ENCODE results near the gene SREBF1. TPM values are rescaled to one million over a fixed set of nuclear protein-coding genes. Genes with fewer than 3 reads are reported as not detected.

SREBF1 gene
- total RNA-seq, 3 donors from 2014 or later (not counting 1 experiment from before 2014, with no cell fraction given), result 80.7 to 208 (median 119) TPM

DNA sequence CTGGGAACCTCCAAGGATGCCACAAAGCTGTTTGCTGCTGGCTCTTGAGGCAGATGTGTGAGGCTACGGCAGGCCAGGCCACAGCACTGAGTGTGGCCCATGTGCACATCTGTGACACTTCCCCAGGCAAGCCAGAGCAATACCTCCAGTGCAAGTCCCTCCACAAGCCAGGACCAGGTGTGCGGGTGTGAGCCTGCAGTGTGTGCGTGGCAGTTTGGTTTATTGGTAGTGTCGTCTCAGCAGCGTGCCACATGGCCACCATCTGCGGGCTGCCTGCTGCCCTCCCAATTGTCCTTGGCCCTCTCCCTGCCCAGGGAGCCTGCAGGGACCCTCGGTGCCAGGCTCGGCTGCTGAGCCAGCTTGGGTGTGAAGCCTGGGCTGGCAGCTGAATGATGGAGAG is 9.9 kb upstream of the SREBF1 start:
- H3K27ac ChIP-seq (ENCODE audit: low read length), result no peak overlapping the region
- DNase-seq (no peak), ATAC-seq (no peak)
- no peaks in the 10 kb centered on the region for H3K36me3 ChIP-seq (ENCODE audit: control insufficient read depth, insufficient read depth, low read length)
- Mint-ChIP-seq H3K9me3 (no peaks in the 10 kb centered on the region), H3K27me3 (ENCODE audit: low read depth in 2 of 2) (no peaks in the 10 kb centered on the region), H3K36me3 (no peaks in the 10 kb centered on the region), H3K27ac (no peak overlapping the region), H3K4me3 (no peak overlapping the region), H3K4me1 (peaks cover 41 to 48% of the 10 kb centered on the region in 2 donors)
- intact Hi-C loops (cut with micrococcal nuclease), result no loop called here
- 96% methylated on average over 8 of the region's 8 CpGs for WGBS (ENCODE audit: insufficient coverage)
- TF ChIP-seq, protein P1, sequence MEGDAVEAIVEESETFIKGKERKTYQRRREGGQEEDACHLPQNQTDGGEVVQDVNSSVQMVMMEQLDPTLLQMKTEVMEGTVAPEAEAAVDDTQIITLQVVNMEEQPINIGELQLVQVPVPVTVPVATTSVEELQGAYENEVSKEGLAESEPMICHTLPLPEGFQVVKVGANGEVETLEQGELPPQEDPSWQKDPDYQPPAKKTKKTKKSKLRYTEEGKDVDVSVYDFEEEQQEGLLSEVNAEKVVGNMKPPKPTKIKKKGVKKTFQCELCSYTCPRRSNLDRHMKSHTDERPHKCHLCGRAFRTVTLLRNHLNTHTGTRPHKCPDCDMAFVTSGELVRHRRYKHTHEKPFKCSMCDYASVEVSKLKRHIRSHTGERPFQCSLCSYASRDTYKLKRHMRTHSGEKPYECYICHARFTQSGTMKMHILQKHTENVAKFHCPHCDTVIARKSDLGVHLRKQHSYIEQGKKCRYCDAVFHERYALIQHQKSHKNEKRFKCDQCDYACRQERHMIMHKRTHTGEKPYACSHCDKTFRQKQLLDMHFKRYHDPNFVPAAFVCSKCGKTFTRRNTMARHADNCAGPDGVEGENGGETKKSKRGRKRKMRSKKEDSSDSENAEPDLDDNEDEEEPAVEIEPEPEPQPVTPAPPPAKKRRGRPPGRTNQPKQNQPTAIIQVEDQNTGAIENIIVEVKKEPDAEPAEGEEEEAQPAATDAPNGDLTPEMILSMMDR (IDR thresholded peaks at IDR 0.05), result no peak
- no peak overlapping the region for H3K4me3 ChIP-seq (ENCODE audit: low read length)
- H3K27me3 ChIP-seq (ENCODE audit: control insufficient read depth, insufficient read depth, low read length), result no peaks in the 10 kb centered on the region
- H3K4me1 ChIP-seq (ENCODE audit: control insufficient read depth, insufficient read depth, low read length), result peaks cover 50% of the 10 kb centered on the region
- no peaks in the 10 kb centered on the region for H3K9me3 ChIP-seq (ENCODE audit: control insufficient read depth, insufficient read depth, low read length)

DNA sequence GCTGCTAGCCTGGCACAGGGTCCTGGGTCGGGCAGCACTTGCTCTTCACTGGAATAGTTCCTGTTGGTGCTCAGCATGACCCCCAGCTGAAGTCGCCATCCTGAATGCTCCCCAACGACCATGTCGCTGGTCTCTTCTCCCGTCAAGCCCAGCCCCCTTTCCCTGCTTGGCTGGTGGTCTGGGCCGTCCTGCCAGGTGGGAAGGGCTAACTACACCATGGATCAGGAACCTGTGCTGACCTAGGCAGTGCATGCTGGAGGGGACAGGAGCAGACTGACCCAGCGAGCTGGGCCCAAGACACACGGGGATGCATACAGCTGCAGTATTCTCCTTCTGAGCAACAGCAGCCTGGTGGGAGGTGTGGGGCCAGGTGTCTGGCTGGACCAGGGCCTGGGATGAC is 9.2 kb upstream of the SREBF1 start:
- ATAC-seq (no peak), DNase-seq (no peak)
- Histone ChIP-seq H3K9me3 (ENCODE audit: control insufficient read depth, insufficient read depth, low read length) (no peaks in the 10 kb centered on the region), H3K4me3 (ENCODE audit: low read length) (no peak overlapping the region), H3K27me3 (ENCODE audit: control insufficient read depth, insufficient read depth, low read length) (no peaks in the 10 kb centered on the region), H3K4me1 (ENCODE audit: control insufficient read depth, insufficient read depth, low read length) (peaks cover 44% of the 10 kb centered on the region), H3K27ac (ENCODE audit: low read length) (no peak overlapping the region), H3K36me3 (ENCODE audit: control insufficient read depth, insufficient read depth, low read length) (no peaks in the 10 kb centered on the region)
- TF ChIP-seq, protein P1 (IDR thresholded peaks at IDR 0.05), result no peak
- intact Hi-C loops (cut with micrococcal nuclease), result no loop called here
- no peaks in the 10 kb centered on the region for H3K36me3 Mint-ChIP-seq
- H3K27ac Mint-ChIP-seq, result no peak overlapping the region
- H3K4me1 Mint-ChIP-seq, result peaks cover 36 to 45% of the 10 kb centered on the region in 2 donors
- H3K27me3 Mint-ChIP-seq (ENCODE audit: low read depth in 2 of 2), result no peaks in the 10 kb centered on the region
- 93% methylated on average over 8 of the region's 8 CpGs for WGBS (ENCODE audit: insufficient coverage)
- H3K9me3 Mint-ChIP-seq, result no peaks in the 10 kb centered on the region
- H3K4me3 Mint-ChIP-seq, result no peak overlapping the region

DNA sequence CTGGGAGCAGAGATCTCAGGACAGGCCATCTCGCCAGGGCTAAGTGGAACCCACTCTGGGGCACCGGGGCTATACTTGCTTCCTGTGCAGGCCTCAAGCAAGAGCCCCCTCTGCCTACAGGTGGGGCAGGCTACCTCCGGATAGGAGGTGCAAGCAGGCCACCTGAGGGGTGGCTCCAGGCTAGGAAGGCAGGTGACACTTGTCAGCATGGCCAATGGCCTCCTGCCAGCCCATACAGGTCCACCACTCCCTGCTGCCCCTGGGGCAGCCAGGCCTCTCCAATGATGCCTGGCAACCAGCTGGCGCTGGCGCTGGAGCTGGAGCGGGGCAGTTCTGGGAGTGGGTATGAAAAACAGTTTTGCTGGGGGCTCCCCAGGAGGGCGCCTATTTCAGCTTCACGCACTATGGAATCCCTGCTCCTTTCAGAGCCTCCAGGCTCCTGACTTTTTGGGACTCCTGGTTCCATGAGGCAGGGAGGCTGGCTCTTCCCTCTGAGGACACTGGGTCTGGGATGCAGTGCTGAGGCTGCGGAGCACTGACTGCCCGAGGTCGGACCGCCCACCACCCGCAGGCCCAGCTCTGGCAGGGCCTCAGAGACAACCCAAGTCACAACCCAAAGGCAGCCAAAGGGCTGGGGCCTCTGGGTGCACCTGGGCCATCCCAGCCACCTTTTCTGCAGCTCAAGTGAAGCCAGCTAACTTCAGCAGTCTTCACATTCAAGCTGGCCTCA is 8.4 kb upstream of the SREBF1 start:
- TF ChIP-seq, protein P1 (IDR thresholded peaks at IDR 0.05), result no peak
- DNase-seq (no peak), ATAC-seq (no peak)
- Histone ChIP-seq H3K4me1 (ENCODE audit: control insufficient read depth, insufficient read depth, low read length) (peaks cover 44% of the 10 kb centered on the region), H3K4me3 (ENCODE audit: low read length) (no peak overlapping the region), H3K27ac (ENCODE audit: low read length) (no peak overlapping the region), H3K9me3 (ENCODE audit: control insufficient read depth, insufficient read depth, low read length) (no peaks in the 10 kb centered on the region), H3K27me3 (ENCODE audit: control insufficient read depth, insufficient read depth, low read length) (no peaks in the 10 kb centered on the region), H3K36me3 (ENCODE audit: control insufficient read depth, insufficient read depth, low read length) (no peaks in the 10 kb centered on the region)
- intact Hi-C loops (cut with micrococcal nuclease), result no loop called here
- Mint-ChIP-seq H3K27me3 (ENCODE audit: low read depth in 2 of 2) (no peaks in the 10 kb centered on the region), H3K4me3 (no peak overlapping the region), H3K27ac (no peak overlapping the region), H3K9me3 (no peaks in the 10 kb centered on the region), H3K4me1 (peaks cover 33 to 41% of the 10 kb centered on the region in 2 donors), H3K36me3 (no peaks in the 10 kb centered on the region)
- WGBS (ENCODE audit: insufficient coverage), result 89% methylated on average over 13 of the region's 13 CpGs

DNA sequence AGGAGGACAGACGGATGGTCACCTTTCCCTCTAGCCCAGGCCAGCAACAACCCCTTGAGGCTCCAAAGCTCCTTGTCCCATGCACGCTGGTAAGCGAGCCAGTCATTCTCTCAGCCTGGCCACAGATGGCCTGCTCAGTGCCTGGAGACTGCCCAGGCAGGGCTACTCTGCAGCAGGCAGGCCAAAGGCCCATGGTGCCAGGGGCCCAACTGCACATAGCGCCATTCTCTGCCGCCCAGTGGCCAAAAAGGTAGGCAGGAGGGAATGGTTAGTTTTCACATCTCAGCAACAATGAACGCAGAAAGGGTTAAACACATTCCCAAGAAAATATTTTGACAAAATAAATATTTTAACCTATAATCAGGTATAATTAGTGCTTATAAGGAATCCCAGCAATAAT is 7.7 kb upstream of the SREBF1 start:
- no peaks in the 10 kb centered on the region for H3K9me3 Mint-ChIP-seq
- no peak for ATAC-seq

More for the DNA sequence above, 7.7 kb upstream of the SREBF1 start:
- DNase-seq, result no peak
- H3K9me3 ChIP-seq (ENCODE audit: control insufficient read depth, insufficient read depth, low read length), result no peaks in the 10 kb centered on the region
- no peaks in the 10 kb centered on the region for H3K27me3 Mint-ChIP-seq (ENCODE audit: low read depth in 2 of 2)
- TF ChIP-seq, protein P1 (IDR thresholded peaks at IDR 0.05), result no peak
- no peaks in the 10 kb centered on the region for H3K36me3 ChIP-seq (ENCODE audit: control insufficient read depth, insufficient read depth, low read length)
- H3K27ac ChIP-seq (ENCODE audit: low read length), result no peak overlapping the region
- 100% methylated on average over 5 of the region's 6 CpGs for WGBS (ENCODE audit: insufficient coverage)
- H3K4me1 Mint-ChIP-seq, result peaks cover 25 to 33% of the 10 kb centered on the region in 2 donors
- no peak overlapping the region for H3K4me3 ChIP-seq (ENCODE audit: low read length)
- intact Hi-C loops (cut with micrococcal nuclease), result no loop called here
- no peak overlapping the region for H3K27ac Mint-ChIP-seq
- H3K36me3 Mint-ChIP-seq, result no peaks in the 10 kb centered on the region
- peaks cover 42% of the 10 kb centered on the region for H3K4me1 ChIP-seq (ENCODE audit: control insufficient read depth, insufficient read depth, low read length)
- H3K4me3 Mint-ChIP-seq, result no peak overlapping the region
- no peaks in the 10 kb centered on the region for H3K27me3 ChIP-seq (ENCODE audit: control insufficient read depth, insufficient read depth, low read length)

All from natural killer cell (primary cell).